CD4-positive, alpha-beta T cell treated with Interleukin-17A for 4 hours (primary cell): ENCODE data around the gene TRO.

Experiments used
- DNase-seq: peaks from one replicate; pipeline ENCODE4 v3.0.0-alpha.2; 2020; ENCODE audit warnings: mixed read lengths

Gene TRO

DNA sequence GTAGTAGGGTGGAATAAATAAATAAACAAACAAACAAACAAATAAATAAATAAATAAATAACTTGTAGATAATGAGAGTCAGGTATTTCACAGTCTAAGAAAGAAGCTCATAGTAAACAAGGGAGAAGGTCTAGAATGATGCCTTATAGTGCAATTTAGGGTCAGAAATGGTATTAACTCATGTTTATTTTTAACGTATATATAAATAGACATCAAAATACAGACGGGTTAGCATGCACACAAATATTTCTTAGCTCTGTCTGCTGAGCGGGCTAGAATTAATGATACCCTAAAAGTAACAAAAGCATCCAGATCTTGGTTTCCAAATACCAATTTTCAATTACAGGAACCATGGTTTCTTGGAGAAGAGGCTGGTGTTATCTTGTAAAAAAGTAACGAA lies 56.8 kb downstream of the TRO start:
- no peak for DNase-seq

DNA sequence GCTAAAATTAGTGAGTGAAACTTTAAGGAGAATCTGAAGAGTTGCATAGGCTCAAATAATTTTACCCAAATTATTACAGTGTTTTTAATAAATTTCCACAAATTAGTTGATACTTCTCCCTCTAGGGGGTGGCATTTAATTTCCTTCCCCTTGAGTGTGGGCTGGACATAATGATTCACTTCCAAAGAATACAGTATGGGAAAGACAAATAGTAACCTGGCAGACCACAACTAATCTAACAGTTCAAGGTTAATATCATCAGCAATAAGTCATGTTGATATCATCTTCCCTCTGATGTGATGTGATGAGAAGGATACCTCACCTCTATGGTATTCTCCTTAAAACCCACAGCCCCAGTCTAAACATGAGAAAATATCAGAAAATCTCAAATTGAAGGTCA lies 57.8 kb downstream of the TRO start:
- DNase-seq, result no peak

DNA sequence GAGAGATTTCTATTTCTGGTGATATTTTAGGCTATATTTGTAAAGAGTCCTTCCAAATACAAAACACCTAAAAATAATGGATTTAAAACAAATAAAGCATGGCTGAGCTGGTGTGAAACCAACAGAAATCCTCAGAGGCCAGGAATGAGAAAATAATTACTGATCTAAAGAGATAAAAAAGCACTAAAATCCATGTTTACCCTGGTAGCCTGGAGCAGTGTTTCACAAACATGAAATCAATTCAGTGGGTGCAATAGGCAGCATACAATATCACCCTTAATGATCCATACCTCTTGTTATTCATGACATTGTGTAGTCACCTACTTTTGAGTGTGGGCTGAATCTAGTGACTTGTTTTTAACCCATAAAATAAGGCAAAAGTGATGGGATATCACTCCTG lies 58.8 kb downstream of the TRO start:
- DNase-seq, result no peak

DNA sequence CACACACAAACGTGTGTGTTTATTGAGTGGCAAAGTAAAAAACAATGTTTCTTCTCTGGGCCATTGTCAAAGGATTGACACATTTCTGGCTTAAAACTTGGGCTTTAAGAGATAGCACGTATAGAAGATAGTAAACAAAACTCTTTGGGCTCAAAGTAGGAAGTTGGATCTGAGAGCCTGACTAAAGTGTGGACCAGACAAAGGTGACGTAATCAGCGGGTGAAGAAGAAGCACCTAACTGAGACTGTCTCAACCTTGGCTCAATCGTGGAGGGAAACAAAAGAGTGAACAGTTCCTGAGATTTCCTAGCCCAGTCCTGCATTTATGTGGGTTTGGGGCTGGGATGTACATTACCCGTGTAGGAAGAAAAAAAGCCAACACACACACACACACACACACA lies 59.7 kb downstream of the TRO start:
- no peak for DNase-seq
